DMS53 treated with DMSO at 0.1 percent for 48 hours (cell line): ENCODE data around the gene P2RX2.
"Not testable (repeated sequence)": the region's sequence is repeated elsewhere in the genome, so short reads cannot be mapped to it uniquely, and the experiment has no call there.

ENCODE experiments used
- DNase-seq: peaks from one replicate; lab custom pipeline; 2025; ENCODE audit not compliant: unreplicated experiment; lab: John Stamatoyannopoulos, UW

P2RX2 gene

GRCh38 chr12:132583411-132583710 is 35.2 kb upstream of the P2RX2 start:
- no peak for DNase-seq

- DNase-seq = no peak
These were observed 34.8 kb upstream of the P2RX2 start for GRCh38 chr12:132583736-132584135.

- no peak for DNase-seq
These were observed 34.1 kb upstream of the P2RX2 start for GRCh38 chr12:132584429-132584828.

GRCh38 chr12:132585177-132585576 is 33.4 kb upstream of the P2RX2 start:
- no peak for DNase-seq

GRCh38 chr12:132586929-132587328 is 31.6 kb upstream of the P2RX2 start:
- no peak for DNase-seq

GRCh38 chr12:132587781-132588180 is 30.8 kb upstream of the P2RX2 start:
- no peak for DNase-seq

GRCh38 chr12:132588319-132588718 is 30.3 kb upstream of the P2RX2 start:
- no peak for DNase-seq

GRCh38 chr12:132588821-132589669 is 29.5 kb upstream of the P2RX2 start:
- DNase-seq = no peak

GRCh38 chr12:132591107-132591935 is 27.3 kb upstream of the P2RX2 start:
- DNase-seq = no peak

- DNase-seq = no peak
These were observed 26.1 kb upstream of the P2RX2 start for GRCh38 chr12:132592282-132592970.

GRCh38 chr12:132593071-132593470 is 25.5 kb upstream of the P2RX2 start:
- DNase-seq = no peak

GRCh38 chr12:132593521-132593920 is 25.1 kb upstream of the P2RX2 start:
- DNase-seq = no peak

- peak; percentile 98 for DNase-seq
These were observed 24.6 kb upstream of the P2RX2 start for GRCh38 chr12:132593938-132594358.

- no peak for DNase-seq
These were observed 23.4 kb upstream of the P2RX2 start for GRCh38 chr12:132595183-132595582.

- peak; percentile 47 for DNase-seq
These were observed 22.6 kb upstream of the P2RX2 start for GRCh38 chr12:132596016-132596415.

GRCh38 chr12:132597333-132598316 is 21.0 kb upstream of the P2RX2 start:
- peak; percentile 22 for DNase-seq

- DNase-seq = not testable (repeated sequence)
These were observed 19.1 kb upstream of the P2RX2 start for GRCh38 chr12:132599502-132599901.

GRCh38 chr12:132600048-132601032 is 18.2 kb upstream of the P2RX2 start:
- peak; percentile 76 for DNase-seq

- no peak for DNase-seq
These were observed 17.2 kb upstream of the P2RX2 start for GRCh38 chr12:132601171-132601883.
